Muscle of leg (tissue), 11 donors: ENCODE measurements around the gene VAMP4. TPM values are rescaled to one million over a fixed set of nuclear protein-coding genes. Genes with fewer than 3 reads are reported as not detected.
"Not testable (repeated sequence)": the region's sequence is repeated elsewhere in the genome, so short reads cannot be mapped to it uniquely, and the experiment has no call there.

Experiments used
- DNase-seq: peaks from one replicate; pipeline ENCODE4 v3.0.0; 2013
- H3K27ac ChIP-seq: one replicate; pipeline ENCODE4 v1.5.1; 2013; ENCODE audit warnings: mild to moderate bottlenecking, low read length, control low read depth
- H3K27me3 ChIP-seq: one replicate; pipeline ENCODE4 v1.6.1; 2013; ENCODE audit warnings: low read length; ENCODE audit not compliant: control insufficient read depth, insufficient read depth
- H3K36me3 ChIP-seq: one replicate; pipeline ENCODE4 v1.6.1; 2013; ENCODE audit warnings: low read length; ENCODE audit not compliant: control insufficient read depth, insufficient read depth
- H3K4me1 ChIP-seq: one replicate; pipeline ENCODE4 v1.6.1; 2013; ENCODE audit warnings: low read length; ENCODE audit not compliant: control insufficient read depth, insufficient read depth
- H3K4me3 ChIP-seq: one replicate; pipeline ENCODE4 v1.5.1; 2013; ENCODE audit warnings: low read length, control low read depth
- H3K9me3 ChIP-seq: replicated peaks from 2 replicates; pipeline ENCODE4 v1.6.1; 2013; ENCODE audit warnings: low read depth, low read length; ENCODE audit not compliant: control insufficient read depth
- WGBS: methylation state at CpG from one replicate; pipeline ENCODE4 v1.1.5; 2013; ENCODE audit warnings: missing lambda C conversion rate; ENCODE audit not compliant: insufficient coverage; 5-methylcytosine and 5-hydroxymethylcytosine counted together
- polyA plus RNA-seq, 8 donors: library from polyadenylated mRNA; unstranded; fragments of 120-200 nt; gene quantifications; one replicate each; pipeline versions ENCODE4 v1.2.1 to v1.2.3, GENCODE V29; 2013; ENCODE audit warnings: inconsistent platforms in 1 of 8, low replicate concordance in 1 of 8; ENCODE audit not compliant: insufficient read length in 8 of 8, insufficient read depth in 1 of 8
- total RNA-seq: library from RNA; stranded (reverse); fragments of 120-200 nt; gene quantifications from one replicate; pipeline ENCODE4 v1.2.4, GENCODE V29; 2013

The VAMP4 gene
- total and polyA plus RNA-seq, 9 donors, result 5.5 to 11.7 (median 8.1) TPM

- no peaks in the 10 kb centered on the region for H3K27me3 ChIP-seq
- no peaks in the 10 kb centered on the region for H3K9me3 ChIP-seq
- H3K4me1 ChIP-seq, result peaks cover 16% of the 10 kb centered on the region
- DNase-seq, result no peak
- H3K4me3 ChIP-seq, result no peak overlapping the region
- no CpG with 5 or more reads among the region's 2 CpGs for WGBS
- H3K36me3 ChIP-seq, result peaks cover 18% of the 10 kb centered on the region
- H3K27ac ChIP-seq, result no peak overlapping the region
Observed at GRCh38 chr1:171739656-171740055, 2.2 kb downstream of the VAMP4 start.

- H3K27ac ChIP-seq, result no peak overlapping the region
Observed at GRCh38 chr1:171738911-171739310, 3.0 kb downstream of the VAMP4 start.

GRCh38 chr1:171736196-171736595, 5.7 kb downstream of the VAMP4 start:
- Histone ChIP-seq H3K4me1 (peaks cover 3% of the 10 kb centered on the region), H3K27ac (no peak overlapping the region), H3K36me3 (peaks cover 18% of the 10 kb centered on the region), H3K27me3 (no peaks in the 10 kb centered on the region), H3K4me3 (no peak overlapping the region), H3K9me3 (no peaks in the 10 kb centered on the region)
- no peak for DNase-seq
- WGBS, result no CpG with 5 or more reads among the region's 2 CpGs

More at GRCh38 chr1:171738911-171739310, 3.0 kb downstream of the VAMP4 start:
- Histone ChIP-seq H3K27me3 (no peaks in the 10 kb centered on the region), H3K9me3 (no peaks in the 10 kb centered on the region), H3K4me3 (no peak overlapping the region), H3K36me3 (peaks cover 18% of the 10 kb centered on the region), H3K4me1 (peaks cover 13% of the 10 kb centered on the region)
- DNase-seq, result no peak
- WGBS, result no CpG with 5 or more reads among the region's 2 CpGs

GRCh38 chr1:171730052-171730451, 11.8 kb downstream of the VAMP4 start:
- Histone ChIP-seq H3K27me3 (no peaks in the 10 kb centered on the region), H3K4me1 (no peaks in the 10 kb centered on the region), H3K36me3 (peaks cover 2% of the 10 kb centered on the region), H3K4me3 (no peak overlapping the region), H3K9me3 (no peaks in the 10 kb centered on the region), H3K27ac (no peak overlapping the region)
- no peak for DNase-seq

GRCh38 chr1:171727778-171728177, 14.1 kb downstream of the VAMP4 start:
- Histone ChIP-seq H3K9me3 (peaks cover 4% of the 10 kb centered on the region), H3K27ac (no peak overlapping the region), H3K27me3 (no peaks in the 10 kb centered on the region), H3K36me3 (peaks cover 2% of the 10 kb centered on the region), H3K4me3 (no peak overlapping the region), H3K4me1 (no peaks in the 10 kb centered on the region)
- no peak for DNase-seq
- WGBS, result no CpG with 5 or more reads among the region's 3 CpGs

GRCh38 chr1:171723180-171723579, 18.7 kb downstream of the VAMP4 start:
- H3K27me3 ChIP-seq, H3K27ac ChIP-seq, DNase-seq, H3K36me3 ChIP-seq, H3K4me3 ChIP-seq, H3K4me1 ChIP-seq, H3K9me3 ChIP-seq: not testable (repeated sequence)
- WGBS, result 94% methylated on average over 3 of the region's 4 CpGs

GRCh38 chr1:171718848-171719247, 23.0 kb downstream of the VAMP4 start:
- 100% methylated on average over 1 of the region's 1 CpG for WGBS
- no peak for DNase-seq
- Histone ChIP-seq H3K27me3 (no peaks in the 10 kb centered on the region), H3K4me1 (peaks cover 3% of the 10 kb centered on the region), H3K9me3 (peaks cover 6% of the 10 kb centered on the region), H3K27ac (no peak overlapping the region), H3K36me3 (no peaks in the 10 kb centered on the region), H3K4me3 (no peak overlapping the region)

GRCh38 chr1:171718216-171718615, 23.6 kb downstream of the VAMP4 start:
- Histone ChIP-seq H3K4me1 (peaks cover 3% of the 10 kb centered on the region), H3K36me3 (no peaks in the 10 kb centered on the region), H3K27ac (no peak overlapping the region), H3K27me3 (no peaks in the 10 kb centered on the region), H3K4me3 (no peak overlapping the region), H3K9me3 (peaks cover 6% of the 10 kb centered on the region)
- no CpG with 5 or more reads among the region's 1 CpG for WGBS
- no peak for DNase-seq

GRCh38 chr1:171717062-171717718, 24.7 kb downstream of the VAMP4 start:
- H3K27me3 ChIP-seq, result no peaks in the 10 kb centered on the region
- no peaks in the 10 kb centered on the region for H3K36me3 ChIP-seq
- no peak overlapping the region for H3K4me3 ChIP-seq
- peaks cover 3% of the 10 kb centered on the region for H3K4me1 ChIP-seq
- DNase-seq, result no peak
- H3K27ac ChIP-seq, result no peak overlapping the region
- no peaks in the 10 kb centered on the region for H3K9me3 ChIP-seq
- WGBS, result no CpG with 5 or more reads among the region's 2 CpGs

GRCh38 chr1:171716616-171717015, 25.2 kb downstream of the VAMP4 start:
- H3K36me3 ChIP-seq, result no peaks in the 10 kb centered on the region
- no peak for DNase-seq
- no peak overlapping the region for H3K4me3 ChIP-seq
- no peak overlapping the region for H3K27ac ChIP-seq
- H3K4me1 ChIP-seq, result peaks cover 3% of the 10 kb centered on the region
- no CpG with 5 or more reads among the region's 3 CpGs for WGBS
- no peaks in the 10 kb centered on the region for H3K9me3 ChIP-seq
- H3K27me3 ChIP-seq, result no peaks in the 10 kb centered on the region

GRCh38 chr1:171715813-171716251, 26.0 kb downstream of the VAMP4 start:
- WGBS, result 73% methylated on average over 2 of the region's 3 CpGs
- Histone ChIP-seq H3K4me1 (peaks cover 3% of the 10 kb centered on the region), H3K27ac (no peak overlapping the region), H3K27me3 (no peaks in the 10 kb centered on the region), H3K9me3 (no peaks in the 10 kb centered on the region), H3K36me3 (no peaks in the 10 kb centered on the region), H3K4me3 (no peak overlapping the region)
- peak; percentile 74 for DNase-seq
